ENCODE results near the gene ACAT2.
"Not testable (repeated sequence)": the region's sequence is repeated elsewhere in the genome, so short reads cannot be mapped to it uniquely, and the experiment has no call there.

Gene ACAT2

DNA sequence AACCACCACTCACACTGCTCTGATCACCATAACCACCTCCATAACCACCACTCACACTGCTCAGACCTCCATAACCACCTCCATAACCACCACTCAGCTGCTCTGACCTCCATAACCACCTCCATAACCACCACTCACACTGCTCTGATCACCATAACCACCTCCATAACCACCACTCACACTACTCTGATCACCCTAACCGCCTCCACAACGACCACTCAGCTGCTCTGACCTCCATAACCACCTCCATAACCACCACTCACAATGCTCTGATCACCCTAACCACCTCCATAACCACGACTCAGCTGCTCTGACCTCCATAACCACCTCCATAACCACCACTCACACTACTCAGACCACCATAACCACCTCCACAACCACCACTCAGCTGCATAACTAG lies 49.5 kb upstream of the ACAT2 start:
- H3K36me3 ChIP-seq (ENCODE audit: control insufficient read depth in 2 of 2, insufficient read depth in 1 of 2, low read length in 2 of 2); H3K4me1 ChIP-seq (ENCODE audit: control insufficient read depth, insufficient read depth, low read length); H3K9me3 ChIP-seq (ENCODE audit: control insufficient read depth, insufficient read depth, low read depth, low read length); CTCF ChIA-PET; POLR2A ChIA-PET; H3K4me3 ChIP-seq (ENCODE audit: low read depth, low read length); H3K27ac ChIP-seq (ENCODE audit: extremely low read depth, low read depth, low read length): not testable (repeated sequence)
- peak; percentile 11 for TF ChIP-seq ZBTB26 (tag by site-specific recombination; optimal IDR thresholded peaks at IDR 0.05)
- peak; percentile 43; the same call in 1 of the 2 replicates for TF ChIP-seq ZNF600 (tag by site-specific recombination; IDR thresholded peaks at IDR 0.05)
- TF ChIP-seq ZFHX2 (tag by site-specific recombination; conservative IDR thresholded peaks at IDR 0.05): peak; percentile 83
- TF ChIP-seq EGR2 (tag by site-specific recombination; IDR thresholded peaks at IDR 0.05; ENCODE audit: low read depth): peak; percentile 98

DNA sequence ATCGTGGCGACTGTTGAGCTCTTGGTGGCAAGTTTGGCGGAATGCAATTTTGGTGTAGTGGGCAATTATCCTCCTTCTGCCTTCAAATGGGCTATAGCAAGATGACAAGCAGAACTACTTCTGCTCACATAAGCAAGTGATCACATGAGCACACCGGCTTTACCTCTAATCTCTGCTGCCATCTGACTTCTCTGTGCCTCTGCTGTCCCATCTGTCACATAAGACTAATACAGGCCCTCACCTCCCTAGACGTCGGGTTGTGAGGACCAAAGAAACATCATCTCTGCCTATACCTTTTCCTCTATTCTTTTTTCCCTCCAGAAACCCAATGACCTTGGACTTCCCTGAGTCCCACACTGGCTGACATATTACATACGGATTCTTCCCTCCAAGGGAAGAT lies 47.9 kb upstream of the ACAT2 start:
- CTCF ChIA-PET: interaction anchor here (0.6 kb wide), 1 partner anchor 10 kb away, joined by 4 read pairs; no protein-coding TSS in a partner anchor
- no peak overlapping the region for H3K27ac ChIP-seq (ENCODE audit: extremely low read depth, low read depth, low read length)
- POLR2A ChIA-PET: interaction anchor here (1.6 kb wide), 1 partner anchor 13 kb away, joined by 5 read pairs; the partner anchor contains the start of gene WTAP
- no peak for TF ChIP-seq ZNF664 (tag by site-specific recombination; IDR thresholded peaks at IDR 0.05)
- TF ChIP-seq ZNF114 (tag by site-specific recombination; IDR thresholded peaks at IDR 0.05): no peak
- no peak for TF ChIP-seq ZNF747 (tag by site-specific recombination; IDR thresholded peaks at IDR 0.05)
- no peak for TF ChIP-seq ZNF148 (tag by site-specific recombination; IDR thresholded peaks at IDR 0.05; ENCODE audit: borderline replicate concordance)
- TF ChIP-seq ZNF830 (tag by site-specific recombination; IDR thresholded peaks at IDR 0.05; ENCODE audit: low read depth): no peak
- TF ChIP-seq ZNF362 (tag by site-specific recombination; IDR thresholded peaks at IDR 0.05): no peak
- TF ChIP-seq IKZF3 (tag by site-specific recombination; IDR thresholded peaks at IDR 0.05): no peak
- TF ChIP-seq ZNF214 (tag by site-specific recombination; IDR thresholded peaks at IDR 0.05; ENCODE audit: borderline replicate concordance): no peak
- TF ChIP-seq ZNF610 (tag by site-specific recombination; IDR thresholded peaks at IDR 0.05; ENCODE audit: borderline replicate concordance): no peak
- TF ChIP-seq, protein P1, sequence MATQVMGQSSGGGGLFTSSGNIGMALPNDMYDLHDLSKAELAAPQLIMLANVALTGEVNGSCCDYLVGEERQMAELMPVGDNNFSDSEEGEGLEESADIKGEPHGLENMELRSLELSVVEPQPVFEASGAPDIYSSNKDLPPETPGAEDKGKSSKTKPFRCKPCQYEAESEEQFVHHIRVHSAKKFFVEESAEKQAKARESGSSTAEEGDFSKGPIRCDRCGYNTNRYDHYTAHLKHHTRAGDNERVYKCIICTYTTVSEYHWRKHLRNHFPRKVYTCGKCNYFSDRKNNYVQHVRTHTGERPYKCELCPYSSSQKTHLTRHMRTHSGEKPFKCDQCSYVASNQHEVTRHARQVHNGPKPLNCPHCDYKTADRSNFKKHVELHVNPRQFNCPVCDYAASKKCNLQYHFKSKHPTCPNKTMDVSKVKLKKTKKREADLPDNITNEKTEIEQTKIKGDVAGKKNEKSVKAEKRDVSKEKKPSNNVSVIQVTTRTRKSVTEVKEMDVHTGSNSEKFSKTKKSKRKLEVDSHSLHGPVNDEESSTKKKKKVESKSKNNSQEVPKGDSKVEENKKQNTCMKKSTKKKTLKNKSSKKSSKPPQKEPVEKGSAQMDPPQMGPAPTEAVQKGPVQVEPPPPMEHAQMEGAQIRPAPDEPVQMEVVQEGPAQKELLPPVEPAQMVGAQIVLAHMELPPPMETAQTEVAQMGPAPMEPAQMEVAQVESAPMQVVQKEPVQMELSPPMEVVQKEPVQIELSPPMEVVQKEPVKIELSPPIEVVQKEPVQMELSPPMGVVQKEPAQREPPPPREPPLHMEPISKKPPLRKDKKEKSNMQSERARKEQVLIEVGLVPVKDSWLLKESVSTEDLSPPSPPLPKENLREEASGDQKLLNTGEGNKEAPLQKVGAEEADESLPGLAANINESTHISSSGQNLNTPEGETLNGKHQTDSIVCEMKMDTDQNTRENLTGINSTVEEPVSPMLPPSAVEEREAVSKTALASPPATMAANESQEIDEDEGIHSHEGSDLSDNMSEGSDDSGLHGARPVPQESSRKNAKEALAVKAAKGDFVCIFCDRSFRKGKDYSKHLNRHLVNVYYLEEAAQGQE (tag by site-specific recombination; IDR thresholded peaks at IDR 0.05): no peak
- no peak for TF ChIP-seq ZNF626 (tag by site-specific recombination; IDR thresholded peaks at IDR 0.05)
- no peak for TF ChIP-seq RBAK (tag by site-specific recombination; IDR thresholded peaks at IDR 0.05)
- TF ChIP-seq ZFP37 (tag by site-specific recombination; IDR thresholded peaks at IDR 0.05): no peak
- no peak for TF ChIP-seq PATZ1 (tag by site-specific recombination; IDR thresholded peaks at IDR 0.05)
- H3K36me3 ChIP-seq (ENCODE audit: control insufficient read depth in 2 of 2, insufficient read depth in 1 of 2, low read length in 2 of 2): no peaks in the 10 kb centered on the region
- no peaks in the 10 kb centered on the region for H3K9me3 ChIP-seq (ENCODE audit: control insufficient read depth, insufficient read depth, low read depth, low read length)
- no peaks in the 10 kb centered on the region for H3K4me1 ChIP-seq (ENCODE audit: control insufficient read depth, insufficient read depth, low read length)
- no peak overlapping the region for H3K4me3 ChIP-seq (ENCODE audit: low read depth, low read length)
